ENCODE data around the gene HTR1B.

DNA sequence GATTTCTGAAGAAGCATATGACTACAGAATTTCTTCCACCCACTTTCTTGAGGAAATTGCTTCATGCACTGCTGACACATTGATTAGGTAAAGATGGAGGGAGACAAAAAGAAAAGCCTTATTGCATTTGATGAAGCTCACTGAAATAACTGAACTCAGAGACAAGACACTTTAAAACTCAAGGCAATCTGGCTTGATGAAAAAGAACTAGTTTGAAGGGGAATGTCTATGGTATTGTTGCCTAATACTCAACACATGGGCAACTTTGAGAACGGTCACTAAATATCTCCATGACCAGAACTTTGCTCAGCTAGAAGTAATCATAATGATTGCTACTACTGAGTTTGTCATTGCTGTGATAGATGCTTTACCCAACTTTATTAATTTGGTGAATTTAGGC, 38.1 kb downstream of the HTR1B start:
- TF ChIP-seq POLR2A (IDR thresholded peaks at IDR 0.05) (no peak), EP300 (IDR thresholded peaks at IDR 0.05) (no peak)
